ENCODE data around the gene ANKS1A.

- TF ChIP-seq NR3C1 (IDR thresholded peaks at IDR 0.05) (no peak), POLR2A (IDR thresholded peaks at IDR 0.05; ENCODE audit: low read length) (no peak), RAD21 (conservative IDR thresholded peaks at IDR 0.05 in 1 of 2, IDR thresholded peaks at IDR 0.05 in 1 of 2) (no peak)
Observed at GRCh38 chr6:34984416-34984815, 95.4 kb downstream of the ANKS1A start.

All from A549 (cell line).